CD14-positive monocyte (primary cell): Measurements from ENCODE around the gene KCNH1. TPM values are rescaled to one million over a fixed set of nuclear protein-coding genes. Genes with fewer than 3 reads are reported as not detected.

ENCODE experiments used
- DNase-seq, 3 donors: peaks; one replicate each; pipeline ENCODE4 v3.0.0-alpha.2; 2011 to 2022
- H2AFZ ChIP-seq: 2 replicates; pipeline ENCODE4 v1.6.0; 2012; ENCODE audit warnings: mild to moderate bottlenecking, low read depth, low read length, inconsistent platforms; ENCODE audit not compliant: insufficient read depth, poor library complexity, severe bottlenecking
- H3K27ac ChIP-seq, 2 donors: 1 replicate in 1 of 2; 2 replicates in 1 of 2; pipeline ENCODE4 v1.5.1; 2012 to 2013; ENCODE audit warnings: low read length in 2 of 2, control low read depth in 1 of 2, inconsistent platforms in 1 of 2, low read depth in 1 of 2, mild to moderate bottlenecking in 1 of 2
- H3K27me3 ChIP-seq, 2 donors: one replicate each; pipeline versions ENCODE4 v1.6.0 to v1.6.1; 2011 to 2013; ENCODE audit warnings: low read length in 2 of 2; ENCODE audit not compliant: control insufficient read depth in 2 of 2, insufficient read depth in 2 of 2
- H3K36me3 ChIP-seq, 2 donors: replicated peaks in 1 of 2; 1 replicate in 1 of 2; 2 replicates in 1 of 2; pipeline versions ENCODE4 v1.5.1 to v1.6.1; 2012 to 2013; ENCODE audit warnings: low read length in 2 of 2, control low read depth in 1 of 2, inconsistent platforms in 1 of 2, mild to moderate bottlenecking in 1 of 2; ENCODE audit not compliant: insufficient read depth in 2 of 2, control insufficient read depth in 1 of 2
- H3K4me1 ChIP-seq, 2 donors: 1 replicate in 1 of 2; 2 replicates in 1 of 2; pipeline versions ENCODE4 v1.5.1 to v1.6.1; 2012 to 2013; ENCODE audit warnings: low read length in 2 of 2, control low read depth in 1 of 2, inconsistent platforms in 1 of 2, mild to moderate bottlenecking in 1 of 2, moderate library complexity in 1 of 2; ENCODE audit not compliant: insufficient read depth in 2 of 2, control insufficient read depth in 1 of 2
- H3K4me2 ChIP-seq: replicated peaks from 2 replicates; pipeline ENCODE3; 2012; ENCODE audit warnings: low read length, moderate library complexity, mild to moderate bottlenecking; ENCODE audit not compliant: poor library complexity, severe bottlenecking; ENCODE audit errors: extremely low read depth
- H3K4me3 ChIP-seq, 3 experiments: fragments of 200-600 bp in 1 of 3; sonication (generic) in 1 of 3; replicated peaks in 1 of 3; 1 replicate in 2 of 3; 2 replicates in 1 of 3; pipeline ENCODE4 v1.5.1; 2011 to 2013; ENCODE audit warnings: low read length in 3 of 3, mild to moderate bottlenecking in 3 of 3, control low read depth in 2 of 3, low read depth in 2 of 3, inconsistent platforms in 1 of 3, moderate library complexity in 1 of 3
- H3K79me2 ChIP-seq: 2 replicates; pipeline ENCODE4 v1.6.0; 2012; ENCODE audit warnings: mild to moderate bottlenecking, control low read depth, inconsistent platforms, low read length, moderate library complexity; ENCODE audit not compliant: insufficient read depth
- H3K9ac ChIP-seq: 2 replicates; pipeline ENCODE4 v1.6.0; 2017; ENCODE audit warnings: low read length, mild to moderate bottlenecking; ENCODE audit not compliant: insufficient read depth, poor library complexity, severe bottlenecking
- H3K9me3 ChIP-seq, 2 donors: replicated peaks in 1 of 2; 1 replicate in 1 of 2; 2 replicates in 1 of 2; pipeline versions ENCODE4 v1.5.1 to v1.6.1; 2012 to 2013; ENCODE audit warnings: low read length in 2 of 2, control low read depth in 1 of 2; ENCODE audit not compliant: control insufficient read depth in 1 of 2, insufficient read depth in 1 of 2
- H4K20me1 ChIP-seq: 2 replicates; pipeline ENCODE4 v1.6.0; 2012; ENCODE audit warnings: mild to moderate bottlenecking, low read length, control low read depth, moderate library complexity; ENCODE audit not compliant: insufficient read depth
- H3K27ac Mint-ChIP-seq, 7 donors: one replicate each; pipeline ENCODE4 v1.8.0; 2020; ENCODE audit warnings: mild to moderate bottlenecking in 7 of 7, mixed read lengths in 7 of 7, moderate library complexity in 6 of 7, inconsistent platforms in 2 of 7
- H3K27me3 Mint-ChIP-seq, 3 donors: one replicate each; pipeline ENCODE4 v1.8.0; 2021 to 2022; ENCODE audit warnings: low read depth in 3 of 3, mild to moderate bottlenecking in 3 of 3, mixed read lengths in 3 of 3, moderate library complexity in 3 of 3, inconsistent platforms in 1 of 3
- H3K36me3 Mint-ChIP-seq, 2 donors: one replicate each; pipeline ENCODE4 v1.8.0; 2020; ENCODE audit warnings: mixed read lengths in 2 of 2, inconsistent platforms in 1 of 2, mild to moderate bottlenecking in 1 of 2
- H3K4me1 Mint-ChIP-seq: one replicate; pipeline ENCODE4 v1.8.0; 2020; ENCODE audit warnings: mild to moderate bottlenecking, mixed read lengths
- H3K4me3 Mint-ChIP-seq, 2 donors: one replicate each; pipeline ENCODE4 v1.8.0; 2020; ENCODE audit warnings: mild to moderate bottlenecking in 2 of 2, mixed read lengths in 2 of 2, moderate library complexity in 1 of 2
- H3K9me3 Mint-ChIP-seq, 7 donors: one replicate each; pipeline ENCODE4 v1.8.0; 2020 to 2022; ENCODE audit warnings: mixed read lengths in 7 of 7, mild to moderate bottlenecking in 6 of 7, moderate library complexity in 6 of 7, inconsistent platforms in 2 of 7
- WGBS: methylation state at CpG from one replicate; pipeline ENCODE4 v1.1.5; 2013; ENCODE audit warnings: missing lambda C conversion rate; ENCODE audit not compliant: insufficient coverage; 5-methylcytosine and 5-hydroxymethylcytosine counted together
- intact Hi-C, 2 donors: fragments of 100-400 bp; cut with micrococcal nuclease; formaldehyde crosslinking; loops; one replicate each; pipeline versions ENCODE4 v1.15.0 to v1.15.1; 2023
- polyA plus RNA-seq, 3 donors: library from polyadenylated mRNA; depleted of rRNA in 1 of 3; unstranded in 2 of 3; stranded (reverse) in 1 of 3; fragments of 300-500 nt in 2 of 3; fragments of >200 nt in 1 of 3; fragmentation: Illumina TruSeq in 2 of 3; gene quantifications; 1 replicate in 2 of 3; 2 replicates in 1 of 3; pipeline ENCODE4 v1.2.3, GENCODE V29; 2012 to 2021
- TF ChIP-seq, protein P1 (sequence below): fragments of 200-600 bp; IDR thresholded peaks from one replicate; pipeline ENCODE4 v1.8.0; 2022; ENCODE audit warnings: antibody characterized with exemption, mild to moderate bottlenecking

KCNH1 gene
- polyA plus RNA-seq, 3 donors = not detected

- Histone ChIP-seq H3K4me3 (no peak overlapping the region), H3K4me1 (no peaks in the 10 kb centered on the region), H3K36me3 (no peaks in the 10 kb centered on the region), H3K4me2 (no peak overlapping the region), H2AFZ (no peak overlapping the region), H3K79me2 (no peaks in the 10 kb centered on the region), H3K9me3 (no peaks in the 10 kb centered on the region), H4K20me1 (no peaks in the 10 kb centered on the region), H3K27ac (no peak overlapping the region), H3K27me3 (no peaks in the 10 kb centered on the region), H3K9ac (no peak overlapping the region)
- intact Hi-C loops = no loop called here
- no peak overlapping the region for H3K4me3 Mint-ChIP-seq
- TF ChIP-seq, protein P1, sequence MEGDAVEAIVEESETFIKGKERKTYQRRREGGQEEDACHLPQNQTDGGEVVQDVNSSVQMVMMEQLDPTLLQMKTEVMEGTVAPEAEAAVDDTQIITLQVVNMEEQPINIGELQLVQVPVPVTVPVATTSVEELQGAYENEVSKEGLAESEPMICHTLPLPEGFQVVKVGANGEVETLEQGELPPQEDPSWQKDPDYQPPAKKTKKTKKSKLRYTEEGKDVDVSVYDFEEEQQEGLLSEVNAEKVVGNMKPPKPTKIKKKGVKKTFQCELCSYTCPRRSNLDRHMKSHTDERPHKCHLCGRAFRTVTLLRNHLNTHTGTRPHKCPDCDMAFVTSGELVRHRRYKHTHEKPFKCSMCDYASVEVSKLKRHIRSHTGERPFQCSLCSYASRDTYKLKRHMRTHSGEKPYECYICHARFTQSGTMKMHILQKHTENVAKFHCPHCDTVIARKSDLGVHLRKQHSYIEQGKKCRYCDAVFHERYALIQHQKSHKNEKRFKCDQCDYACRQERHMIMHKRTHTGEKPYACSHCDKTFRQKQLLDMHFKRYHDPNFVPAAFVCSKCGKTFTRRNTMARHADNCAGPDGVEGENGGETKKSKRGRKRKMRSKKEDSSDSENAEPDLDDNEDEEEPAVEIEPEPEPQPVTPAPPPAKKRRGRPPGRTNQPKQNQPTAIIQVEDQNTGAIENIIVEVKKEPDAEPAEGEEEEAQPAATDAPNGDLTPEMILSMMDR = no peak
- peaks cover 0 to 2% (median 0%) of the 10 kb centered on the region in 7 donors for H3K9me3 Mint-ChIP-seq
- H3K27ac Mint-ChIP-seq = no peak overlapping the region
- no peak for DNase-seq
- H3K27me3 Mint-ChIP-seq = peaks cover 0 to 3% (median 2%) of the 10 kb centered on the region in 3 donors
- 82% methylated on average over 2 of the region's 2 CpGs for WGBS
- H3K4me1 Mint-ChIP-seq = no peaks in the 10 kb centered on the region
- no peaks in the 10 kb centered on the region for H3K36me3 Mint-ChIP-seq
These were observed 48.8 kb upstream of the KCNH1 start for GRCh38 chr1:211182746-211183145.

GRCh38 chr1:211174375-211174774, 40.4 kb upstream of the KCNH1 start:
- DNase-seq = no peak
- Mint-ChIP-seq H3K27me3 (peaks cover 1 to 4% (median 2%) of the 10 kb centered on the region in 3 donors), H3K4me1 (no peaks in the 10 kb centered on the region), H3K27ac (no peak overlapping the region), H3K4me3 (no peak overlapping the region), H3K9me3 (peaks cover 4 to 18% (median 13%) of the 10 kb centered on the region in 7 donors), H3K36me3 (no peaks in the 10 kb centered on the region)
- Histone ChIP-seq H3K4me1 (no peaks in the 10 kb centered on the region), H3K4me3 (no peak overlapping the region), H4K20me1 (no peaks in the 10 kb centered on the region), H3K27me3 (no peaks in the 10 kb centered on the region), H3K9ac (no peak overlapping the region), H3K27ac (no peak overlapping the region), H3K79me2 (no peaks in the 10 kb centered on the region), H3K9me3 (peaks cover 4 to 6% of the 10 kb centered on the region in 2 donors), H3K36me3 (no peaks in the 10 kb centered on the region), H2AFZ (no peak overlapping the region), H3K4me2 (no peak overlapping the region)
- TF ChIP-seq, protein P1 = no peak
- no CpG with 5 or more reads among the region's 2 CpGs for WGBS
- intact Hi-C loops = no loop called here
